ENCODE data around the gene ACVRL1. TPM values are rescaled to one million over a fixed set of nuclear protein-coding genes. Genes with fewer than 3 reads are reported as not detected.

Gene ACVRL1
- polyA plus RNA-seq, 1 experiment = 13.1 TPM

- DNase-seq (ENCODE audit: low read depth) = no peak
- CTCF ChIA-PET = interaction anchor here (1.9 to 6.5 kb wide), 2 partner anchors 21 to 24 kb away, joined by 5 to 31 read pairs; no protein-coding TSS in a partner anchor
- no peak overlapping the region for H3K4me3 ChIP-seq (ENCODE audit: low read depth, low read length)
- POLR2A ChIA-PET = no interaction called here
- H3K36me3 ChIP-seq (ENCODE audit: control insufficient read depth, insufficient read depth, low read length) = no peaks in the 10 kb centered on the region; the same call in 1 of the 2 replicates
- TF ChIP-seq, protein P1, sequence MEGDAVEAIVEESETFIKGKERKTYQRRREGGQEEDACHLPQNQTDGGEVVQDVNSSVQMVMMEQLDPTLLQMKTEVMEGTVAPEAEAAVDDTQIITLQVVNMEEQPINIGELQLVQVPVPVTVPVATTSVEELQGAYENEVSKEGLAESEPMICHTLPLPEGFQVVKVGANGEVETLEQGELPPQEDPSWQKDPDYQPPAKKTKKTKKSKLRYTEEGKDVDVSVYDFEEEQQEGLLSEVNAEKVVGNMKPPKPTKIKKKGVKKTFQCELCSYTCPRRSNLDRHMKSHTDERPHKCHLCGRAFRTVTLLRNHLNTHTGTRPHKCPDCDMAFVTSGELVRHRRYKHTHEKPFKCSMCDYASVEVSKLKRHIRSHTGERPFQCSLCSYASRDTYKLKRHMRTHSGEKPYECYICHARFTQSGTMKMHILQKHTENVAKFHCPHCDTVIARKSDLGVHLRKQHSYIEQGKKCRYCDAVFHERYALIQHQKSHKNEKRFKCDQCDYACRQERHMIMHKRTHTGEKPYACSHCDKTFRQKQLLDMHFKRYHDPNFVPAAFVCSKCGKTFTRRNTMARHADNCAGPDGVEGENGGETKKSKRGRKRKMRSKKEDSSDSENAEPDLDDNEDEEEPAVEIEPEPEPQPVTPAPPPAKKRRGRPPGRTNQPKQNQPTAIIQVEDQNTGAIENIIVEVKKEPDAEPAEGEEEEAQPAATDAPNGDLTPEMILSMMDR (IDR thresholded peaks at IDR 0.05; ENCODE audit: insufficient read depth, low read depth, low read length) = no peak
- peaks cover 12% of the 10 kb centered on the region for H3K27me3 ChIP-seq (ENCODE audit: control insufficient read depth, insufficient read depth, low read length)
Observed at GRCh38 chr12:51948066-51948465, 40.8 kb downstream of the ACVRL1 start.

- CTCF ChIA-PET = interaction anchor here (0.6 to 6.5 kb wide), 7 partner anchors 10 to 54 kb away, joined by 3 to 31 read pairs (median 7); no protein-coding TSS in a partner anchor
- Histone ChIP-seq H3K27me3 (ENCODE audit: control insufficient read depth, insufficient read depth, low read length) (peaks cover 12% of the 10 kb centered on the region), H3K4me3 (ENCODE audit: low read depth, low read length) (no peak overlapping the region), H3K36me3 (ENCODE audit: control insufficient read depth, insufficient read depth, low read length) (no peaks in the 10 kb centered on the region; the same call in 1 of the 2 replicates)
- no peak for DNase-seq (ENCODE audit: low read depth)
- TF ChIP-seq, protein P1 (IDR thresholded peaks at IDR 0.05; ENCODE audit: insufficient read depth, low read depth, low read length) = no peak
- POLR2A ChIA-PET = no interaction called here
Observed at GRCh38 chr12:51949342-51950030, 42.2 kb downstream of the ACVRL1 start.

DNA sequence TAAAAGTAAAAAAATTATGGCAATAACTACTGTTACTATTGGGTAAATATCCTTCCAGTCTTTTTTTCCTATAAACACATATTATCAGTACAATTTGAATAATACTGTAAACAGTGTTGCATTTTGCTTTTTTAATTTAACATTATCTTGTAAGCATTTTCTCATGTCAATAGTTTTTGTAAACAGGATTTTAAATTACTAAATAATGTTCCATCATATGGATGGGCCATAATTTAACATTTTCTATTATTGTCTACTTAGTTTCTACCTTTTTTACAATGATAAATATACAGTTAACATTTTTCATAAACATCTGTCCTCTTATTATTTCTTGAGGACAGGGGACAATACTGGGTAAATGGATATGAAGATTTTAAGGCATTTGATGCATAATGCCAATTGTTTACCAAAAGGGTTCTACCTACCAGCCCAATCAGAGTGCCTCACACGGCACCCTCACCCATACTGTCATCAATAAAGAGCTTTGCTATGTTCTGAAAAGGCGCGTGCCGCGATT is 43.4 kb downstream of the ACVRL1 start:
- H3K4me3 ChIP-seq (ENCODE audit: low read depth, low read length) = peak overlapping the region; percentile 43
- H3K27me3 ChIP-seq (ENCODE audit: control insufficient read depth, insufficient read depth, low read length) = peaks cover 12% of the 10 kb centered on the region
- DNase-seq (ENCODE audit: low read depth) = no peak
- TF ChIP-seq, protein P1 (IDR thresholded peaks at IDR 0.05; ENCODE audit: insufficient read depth, low read depth, low read length) = no peak
- H3K36me3 ChIP-seq (ENCODE audit: control insufficient read depth, insufficient read depth, low read length) = no peaks in the 10 kb centered on the region; the same call in 1 of the 2 replicates
- ChIA-PET POLR2A (no interaction called here), CTCF (interaction anchor here (0.5 to 6.5 kb wide), 6 partner anchors 9 to 56 kb away, joined by 3 to 31 read pairs (median 8); no protein-coding TSS in a partner anchor)

DNA sequence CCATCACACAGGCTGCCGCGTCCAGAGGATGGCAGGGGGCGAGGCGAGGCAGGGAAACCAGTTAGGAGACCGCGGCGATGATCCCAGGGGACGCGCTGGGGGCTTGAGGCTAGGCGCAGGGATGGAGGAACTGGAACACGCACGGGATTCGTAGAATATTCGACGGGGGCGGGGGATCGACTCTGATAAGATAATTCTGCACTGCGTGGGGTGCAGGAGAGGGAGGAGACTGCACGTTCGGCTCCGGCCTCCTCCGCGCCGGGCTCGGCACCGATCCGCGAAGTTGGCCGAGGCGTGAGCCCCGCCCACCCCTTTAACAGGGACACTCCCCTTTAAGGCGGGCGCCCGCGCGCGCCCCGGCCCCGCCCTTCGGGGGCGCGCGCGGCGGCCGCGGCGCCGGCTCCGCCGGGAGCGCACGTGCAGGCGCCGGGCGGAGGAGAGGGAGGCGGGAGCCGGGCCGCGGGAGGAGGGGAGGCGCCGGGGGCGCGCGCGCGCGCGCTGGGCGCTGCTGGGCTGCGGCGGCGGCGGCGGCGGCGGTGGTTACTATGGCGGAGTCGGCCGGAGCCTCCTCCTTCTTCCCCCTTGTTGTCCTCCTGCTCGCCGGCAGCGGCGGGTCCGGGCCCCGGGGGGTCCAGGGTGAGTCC is 44.0 kb downstream of the ACVRL1 start, which contains the start of gene ACVR1B:
TSS of gene ACVR1B (plus strand) at position 501 of the 644 bp plus-strand sequence. CDS start at position 546, 45 bp downstream.
- ChIA-PET POLR2A (no interaction called here), CTCF (interaction anchor here (0.5 to 6.5 kb wide), 3 partner anchors 15 to 42 kb away, joined by 4 to 31 read pairs (median 8); no protein-coding TSS in a partner anchor)
- no peak for DNase-seq (ENCODE audit: low read depth)
- TF ChIP-seq, protein P1 (IDR thresholded peaks at IDR 0.05; ENCODE audit: insufficient read depth, low read depth, low read length) = no peak
- Histone ChIP-seq H3K4me3 (ENCODE audit: low read depth, low read length) (peak within 1 kb of the TSS; percentile 86), H3K36me3 (ENCODE audit: control insufficient read depth, insufficient read depth, low read length) (no peaks in the 10 kb centered on the region; the same call in 1 of the 2 replicates), H3K27me3 (ENCODE audit: control insufficient read depth, insufficient read depth, low read length) (peaks cover 12% of the 10 kb centered on the region)

Data from BJ (cell line).